ENCODE results near the gene QSOX1. TPM values are rescaled to one million over a fixed set of nuclear protein-coding genes. Genes with fewer than 3 reads are reported as not detected.

Gene QSOX1
- total and polyA plus RNA-seq, 2 of the 4 experiments (the other 2 are of a cell fraction): 102 to 791 TPM

DNA sequence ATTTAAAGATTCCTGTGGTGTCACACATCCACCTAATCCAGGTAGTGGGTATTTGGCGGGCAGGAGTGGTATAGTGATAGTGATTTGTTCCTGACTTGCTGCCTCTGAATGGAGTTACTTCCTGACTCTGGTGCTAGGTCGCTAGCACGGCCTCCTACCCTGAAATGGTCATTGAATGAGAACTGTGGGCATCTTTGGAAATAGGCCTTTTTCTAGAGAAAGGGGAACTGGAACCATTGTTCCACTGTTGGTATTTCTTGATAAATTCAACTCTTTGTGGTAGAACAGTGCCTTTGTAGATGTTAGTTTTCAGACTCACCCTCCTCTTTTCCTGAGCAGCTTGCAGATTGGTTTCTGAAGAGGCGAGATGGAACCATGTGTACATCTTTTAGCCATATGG lies 1.5 kb downstream of the QSOX1 start:
- peak overlapping the region; percentile 96 for H3K4me2 ChIP-seq (ENCODE audit: low read depth, low read length)
- peak overlapping the region; percentile 87 for H3K18ac ChIP-seq (ENCODE audit: low read depth, low read length)
- H2AK9ac ChIP-seq (replicated peaks; ENCODE audit: low read depth, low read length, poor library complexity): peak overlapping the region; percentile 77
- in situ Hi-C loops (cut with MboI; ENCODE audit: low sequenced_read_pairs) (loop anchor here (5.0 to 25.0 kb wide), 2 partner anchors 64 to 444 kb away; no protein-coding TSS in a partner anchor), dilution Hi-C loops (cut with HindIII; ENCODE audit: low sequenced_read_pairs, unreplicated experiment) (loop anchor here (25.0 kb wide), 1 partner anchor 119 kb away; no protein-coding TSS in a partner anchor), intact Hi-C loops (cut with micrococcal nuclease) (loop anchor here (1.0 to 10.0 kb wide), 5 partner anchors 43 to 451 kb away; partner anchors contain the start of gene TOR1AIP1)
- peak overlapping the region; percentile 55; the same call in 1 of the 2 replicates for H2BK20ac ChIP-seq (ENCODE audit: low read depth, low read length)
- peaks cover 22 to 79% of the 10 kb centered on the region in 2 experiments for H3K79me1 ChIP-seq (ENCODE audit: low read depth in 1 of 2, low read length in 2 of 2)
- H3K56ac ChIP-seq (ENCODE audit: extremely low read depth, insufficient read depth, low read length): peak overlapping the region; percentile 66
- peak overlapping the region; percentile 85 for H3K14ac ChIP-seq (replicated peaks; ENCODE audit: low read depth, low read length)
- peak overlapping the region; percentile 78; the same call in 1 of the 2 replicates for H4K91ac ChIP-seq (ENCODE audit: insufficient read depth, low read depth, low read length)
- ATAC-seq (ENCODE audit: low read depth) (no peak), DNase-seq (no peak)
- H3K36me3 ChIP-seq (ENCODE audit: control insufficient read depth, insufficient read depth, low read length): peaks cover 35% of the 10 kb centered on the region
- no peaks in the 10 kb centered on the region for H3K9me3 ChIP-seq (ENCODE audit: control insufficient read depth, insufficient read depth, low read length)
- TF ChIP-seq MXI1 (IDR thresholded peaks at IDR 0.05; ENCODE audit: borderline replicate concordance, low read depth, low read length): no peak; the same call in 1 of the 2 replicates
- no peak for TF ChIP-seq CEBPB (IDR thresholded peaks at IDR 0.05; ENCODE audit: low read depth, low read length)
- no peak for TF ChIP-seq RCOR1 (IDR thresholded peaks at IDR 0.05; ENCODE audit: insufficient replicate concordance, low read length)
- TF ChIP-seq, protein P1, sequence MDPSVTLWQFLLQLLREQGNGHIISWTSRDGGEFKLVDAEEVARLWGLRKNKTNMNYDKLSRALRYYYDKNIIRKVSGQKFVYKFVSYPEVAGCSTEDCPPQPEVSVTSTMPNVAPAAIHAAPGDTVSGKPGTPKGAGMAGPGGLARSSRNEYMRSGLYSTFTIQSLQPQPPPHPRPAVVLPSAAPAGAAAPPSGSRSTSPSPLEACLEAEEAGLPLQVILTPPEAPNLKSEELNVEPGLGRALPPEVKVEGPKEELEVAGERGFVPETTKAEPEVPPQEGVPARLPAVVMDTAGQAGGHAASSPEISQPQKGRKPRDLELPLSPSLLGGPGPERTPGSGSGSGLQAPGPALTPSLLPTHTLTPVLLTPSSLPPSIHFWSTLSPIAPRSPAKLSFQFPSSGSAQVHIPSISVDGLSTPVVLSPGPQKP (IDR thresholded peaks at IDR 0.05; ENCODE audit: borderline replicate concordance, low read depth, low read length): no peak
- no peak for TF ChIP-seq FOS (IDR thresholded peaks at IDR 0.05; ENCODE audit: low read depth, low read length)
- TF ChIP-seq, protein P2, sequence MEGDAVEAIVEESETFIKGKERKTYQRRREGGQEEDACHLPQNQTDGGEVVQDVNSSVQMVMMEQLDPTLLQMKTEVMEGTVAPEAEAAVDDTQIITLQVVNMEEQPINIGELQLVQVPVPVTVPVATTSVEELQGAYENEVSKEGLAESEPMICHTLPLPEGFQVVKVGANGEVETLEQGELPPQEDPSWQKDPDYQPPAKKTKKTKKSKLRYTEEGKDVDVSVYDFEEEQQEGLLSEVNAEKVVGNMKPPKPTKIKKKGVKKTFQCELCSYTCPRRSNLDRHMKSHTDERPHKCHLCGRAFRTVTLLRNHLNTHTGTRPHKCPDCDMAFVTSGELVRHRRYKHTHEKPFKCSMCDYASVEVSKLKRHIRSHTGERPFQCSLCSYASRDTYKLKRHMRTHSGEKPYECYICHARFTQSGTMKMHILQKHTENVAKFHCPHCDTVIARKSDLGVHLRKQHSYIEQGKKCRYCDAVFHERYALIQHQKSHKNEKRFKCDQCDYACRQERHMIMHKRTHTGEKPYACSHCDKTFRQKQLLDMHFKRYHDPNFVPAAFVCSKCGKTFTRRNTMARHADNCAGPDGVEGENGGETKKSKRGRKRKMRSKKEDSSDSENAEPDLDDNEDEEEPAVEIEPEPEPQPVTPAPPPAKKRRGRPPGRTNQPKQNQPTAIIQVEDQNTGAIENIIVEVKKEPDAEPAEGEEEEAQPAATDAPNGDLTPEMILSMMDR (conservative IDR thresholded peaks at IDR 0.05; ENCODE audit: low read depth, low read length): no peak
- no peak for TF ChIP-seq MAFK (IDR thresholded peaks at IDR 0.05; ENCODE audit: low read depth, low read length)
- TF ChIP-seq RFX5 (IDR thresholded peaks at IDR 0.05; ENCODE audit: low read depth, low read length): no peak
- no peak for TF ChIP-seq NFE2L2 (IDR thresholded peaks at IDR 0.05; ENCODE audit: low read depth, low read length)
- TF ChIP-seq MAZ (IDR thresholded peaks at IDR 0.05; ENCODE audit: borderline replicate concordance, low read depth, low read length): no peak
- TF ChIP-seq BHLHE40 (IDR thresholded peaks at IDR 0.05; ENCODE audit: low read depth, low read length): no peak
- H4K20me1 ChIP-seq (ENCODE audit: insufficient read depth, low read length): peaks cover 64% of the 10 kb centered on the region
- H3K4me1 ChIP-seq (ENCODE audit: control insufficient read depth, insufficient read depth, low read length): peaks cover 26% of the 10 kb centered on the region
- 89% methylated on average over 3 of the region's 4 CpGs; no CpG with 5 or more reads in 1 of the 2 experiments for WGBS, 2 experiments (ENCODE audit: extremely low coverage in 2 of 2, insufficient read length in 1 of 2)
- H3K9ac ChIP-seq (ENCODE audit: low read depth, low read length): peak overlapping the region; percentile 99
- H4K5ac ChIP-seq (ENCODE audit: low read depth, low read length): peak overlapping the region; percentile 1; the same call in 1 of the 2 replicates
- H3K4me3 ChIP-seq (ENCODE audit: insufficient read depth, low read depth, low read length): peak overlapping the region; percentile 94
- peak overlapping the region; percentile 71; the same call in 1 of the 3 replicates for H2BK15ac ChIP-seq (ENCODE audit: low read depth, low read length)
- peaks cover 40% of the 10 kb centered on the region for H3K9me1 ChIP-seq (ENCODE audit: insufficient read depth, low read length)
- peak overlapping the region; percentile 37 to 68; a peak in 3 of 4 replicates for H4K8ac ChIP-seq (ENCODE audit: low read depth in 2 of 2, low read length in 2 of 2)
- ChIA-PET CTCF (no interaction called here), POLR2A (ENCODE audit: unreplicated experiment) (interaction anchor here (0.6 kb wide), 1 partner anchor 113 kb away, joined by 3 read pairs; no protein-coding TSS in a partner anchor)
- peak overlapping the region; percentile 92; the same call in 1 of the 2 replicates for H2AK5ac ChIP-seq (ENCODE audit: low read depth, low read length)
- no peaks in the 10 kb centered on the region for H3K27me3 ChIP-seq (ENCODE audit: control insufficient read depth, insufficient read depth, low read length)
- H2BK120ac ChIP-seq (ENCODE audit: low read depth, low read length): peak overlapping the region; percentile 82; the same call in 1 of the 2 replicates
- H3K27ac ChIP-seq (ENCODE audit: insufficient read depth, low read length): peak overlapping the region; percentile 99
- no TSS peak for BruUV-seq (replicated peaks)
- peak overlapping the region; percentile 94 for H3K4ac ChIP-seq (ENCODE audit: low read depth, low read length)
- peak overlapping the region; percentile 88 for H3K23ac ChIP-seq (ENCODE audit: low read depth, low read length)
- H2AFZ ChIP-seq (replicated peaks; ENCODE audit: low read length, poor library complexity): no peak overlapping the region
- H2BK5ac ChIP-seq (ENCODE audit: low read depth, low read length, poor library complexity, severe bottlenecking): peak overlapping the region; percentile 92
